H9 (cell line): ENCODE results near the gene RGS14. TPM values are rescaled to one million over a fixed set of nuclear protein-coding genes. Genes with fewer than 3 reads are reported as not detected.

Experiments
- DNase-seq: peaks from one replicate; pipeline ENCODE4 v3.0.0-alpha.2; 2017
- H2AFZ ChIP-seq: one replicate; pipeline ENCODE4 v1.6.1; 2013; ENCODE audit warnings: mild to moderate bottlenecking, low read length, control low read depth, moderate library complexity
- H2AK5ac ChIP-seq: 2 replicates; pipeline ENCODE4 v1.6.1; 2013; ENCODE audit warnings: low read length, control low read depth, mixed read lengths; ENCODE audit not compliant: insufficient read length
- H2BK120ac ChIP-seq: one replicate; pipeline ENCODE4 v1.6.1; 2013; ENCODE audit warnings: low read depth, mild to moderate bottlenecking, low read length, control low read depth, inconsistent platforms; ENCODE audit not compliant: poor library complexity, severe bottlenecking
- H2BK12ac ChIP-seq: 2 replicates; pipeline ENCODE4 v1.6.1; 2013; ENCODE audit warnings: low read length, control low read depth, mixed read lengths, low read depth; ENCODE audit not compliant: insufficient read length
- H2BK15ac ChIP-seq: 2 replicates; pipeline ENCODE4 v1.6.1; 2013; ENCODE audit warnings: low read depth, low read length, control low read depth
- H2BK20ac ChIP-seq: one replicate; pipeline ENCODE4 v1.6.1; 2013; ENCODE audit warnings: low read depth, mild to moderate bottlenecking, low read length, control low read depth, inconsistent platforms; ENCODE audit not compliant: poor library complexity, severe bottlenecking
- H2BK5ac ChIP-seq: 2 replicates; pipeline ENCODE4 v1.6.1; 2013; ENCODE audit warnings: low read length, control low read depth, mixed read lengths; ENCODE audit not compliant: insufficient read length
- H3K14ac ChIP-seq: 2 replicates; pipeline ENCODE4 v1.6.1; 2013; ENCODE audit warnings: low read length, control low read depth; ENCODE audit not compliant: insufficient read depth
- H3K18ac ChIP-seq: 2 replicates; pipeline ENCODE4 v1.6.1; 2013; ENCODE audit warnings: low read depth, mild to moderate bottlenecking, mixed read lengths, low read length, control low read depth; ENCODE audit not compliant: insufficient read length
- H3K23ac ChIP-seq: 2 replicates; pipeline ENCODE4 v1.6.1; 2013; ENCODE audit warnings: low read length, control low read depth, mixed read lengths, low read depth; ENCODE audit not compliant: insufficient read length
- H3K23me2 ChIP-seq: 2 replicates; pipeline ENCODE4 v1.6.1; 2013; ENCODE audit warnings: low read depth, mild to moderate bottlenecking, mixed read lengths, low read length, control low read depth; ENCODE audit not compliant: insufficient read length, poor library complexity, severe bottlenecking
- H3K27ac ChIP-seq: 2 replicates; pipeline ENCODE4 v1.5.1; 2013; ENCODE audit warnings: low read length, control low read depth, mixed read lengths, low read depth; ENCODE audit not compliant: insufficient read length
- H3K27me3 ChIP-seq: 2 replicates; pipeline ENCODE4 v1.6.1; 2013; ENCODE audit warnings: low read length, control low read depth, inconsistent platforms; ENCODE audit not compliant: insufficient read depth
- H3K4ac ChIP-seq: 2 replicates; pipeline ENCODE4 v1.6.1; 2013; ENCODE audit warnings: low read depth, mild to moderate bottlenecking, control low read depth, inconsistent platforms, low read length, moderate library complexity
- H3K4me1 ChIP-seq: 2 replicates; pipeline ENCODE4 v1.6.1; 2013; ENCODE audit warnings: low read length, control low read depth, inconsistent platforms; ENCODE audit not compliant: insufficient read depth
- H3K4me2 ChIP-seq: 2 replicates; pipeline ENCODE4 v1.6.1; 2013; ENCODE audit warnings: low read length, control low read depth, mixed read lengths; ENCODE audit not compliant: insufficient read length, insufficient read depth
- H3K56ac ChIP-seq: 2 replicates; pipeline ENCODE4 v1.6.1; 2013; ENCODE audit warnings: low read depth, mild to moderate bottlenecking, mixed read lengths, low read length, control low read depth; ENCODE audit not compliant: insufficient read length
- H3K79me1 ChIP-seq: 2 replicates; pipeline ENCODE4 v1.6.1; 2013; ENCODE audit warnings: low read depth, mild to moderate bottlenecking, moderate library complexity, low read length, control low read depth, inconsistent platforms; ENCODE audit not compliant: insufficient read depth, poor library complexity, severe bottlenecking
- H3K79me2 ChIP-seq: 2 replicates; pipeline ENCODE4 v1.6.1; 2013; ENCODE audit warnings: low read length, control low read depth, inconsistent platforms; ENCODE audit not compliant: insufficient read depth
- H3K9ac ChIP-seq: 2 replicates; pipeline ENCODE4 v1.6.1; 2013; ENCODE audit warnings: low read length, control low read depth, mixed read lengths; ENCODE audit not compliant: insufficient read length; ENCODE audit errors: extremely low read depth
- H3K9me3 ChIP-seq: one replicate; pipeline ENCODE4 v1.6.1; 2013; ENCODE audit warnings: low read depth, low read length, inconsistent platforms; ENCODE audit not compliant: control insufficient read depth
- H3T11ph ChIP-seq: one replicate; pipeline ENCODE4 v1.6.1; 2013; ENCODE audit warnings: mild to moderate bottlenecking, low read length, control low read depth, inconsistent platforms
- H4K20me1 ChIP-seq: one replicate; pipeline ENCODE4 v1.6.1; 2013; ENCODE audit not compliant: control insufficient read depth, insufficient read length, insufficient read depth
- H4K5ac ChIP-seq: 2 replicates; pipeline ENCODE4 v1.6.1; 2013; ENCODE audit warnings: low read depth, mild to moderate bottlenecking, mixed read lengths, low read length, control low read depth; ENCODE audit not compliant: insufficient read length
- H4K8ac ChIP-seq: replicated peaks from 2 replicates; pipeline ENCODE4 v1.6.1; 2013; ENCODE audit warnings: low read length, control low read depth, mixed read lengths, low read depth; ENCODE audit not compliant: insufficient read length
- H4K91ac ChIP-seq: 2 replicates; pipeline ENCODE4 v1.6.1; 2013; ENCODE audit warnings: low read depth, mild to moderate bottlenecking, moderate library complexity, mixed read lengths, low read length, control low read depth; ENCODE audit not compliant: insufficient read length
- H3K27ac Mint-ChIP-seq, 3 experiments: 2 replicates in 2 of 3; 3 replicates in 1 of 3; pipeline ENCODE4 v1.8.0; 2020 to 2021; ENCODE audit warnings: mixed read lengths in 3 of 3, mild to moderate bottlenecking in 1 of 3, moderate library complexity in 1 of 3
- H3K27me3 Mint-ChIP-seq: 2 replicates; pipeline ENCODE4 v1.8.0; 2021; ENCODE audit warnings: low read depth, mild to moderate bottlenecking, moderate library complexity, mixed read lengths
- H3K36me3 Mint-ChIP-seq, 3 experiments: 2 replicates in 2 of 3; 3 replicates in 1 of 3; pipeline ENCODE4 v1.8.0; 2020 to 2021; ENCODE audit warnings: low read depth in 3 of 3, mixed read lengths in 3 of 3; ENCODE audit not compliant: insufficient read depth in 1 of 3
- H3K4me1 Mint-ChIP-seq, 2 experiments: 2 replicates each; pipeline ENCODE4 v1.8.0; 2020; ENCODE audit warnings: mixed read lengths in 2 of 2
- H3K4me3 Mint-ChIP-seq, 2 experiments: 2 replicates in 1 of 2; 3 replicates in 1 of 2; pipeline ENCODE4 v1.8.0; 2020 to 2021; ENCODE audit warnings: mild to moderate bottlenecking in 2 of 2, mixed read lengths in 2 of 2, moderate library complexity in 1 of 2
- H3K9me3 Mint-ChIP-seq, 2 experiments: 2 replicates in 1 of 2; 3 replicates in 1 of 2; pipeline ENCODE4 v1.8.0; 2020; ENCODE audit warnings: mild to moderate bottlenecking in 2 of 2, mixed read lengths in 2 of 2, moderate library complexity in 1 of 2
- WGBS: extraction: QIAGEN DNeasy Blood & Tissue Kit; methylation state at CpG from one replicate; pipeline ENCODE4 v1.1.7; 2013; ENCODE audit warnings: missing lambda C conversion rate, low lambda C conversion rate, mixed read lengths; ENCODE audit not compliant: insufficient read length; ENCODE audit errors: extremely low coverage; 5-methylcytosine and 5-hydroxymethylcytosine counted together
- total RNA-seq: library from RNA; stranded (reverse); gene quantifications from 2 replicates; pipeline ENCODE4 v1.2.1, GENCODE V29; 2021
- TF ChIP-seq, protein P1 (sequence below): fragments of 200-600 bp; sonication (generic); conservative IDR thresholded peaks from 3 replicates; pipeline ENCODE4 v1.8.0; 2021; ENCODE audit warnings: antibody characterized with exemption, mild to moderate bottlenecking

The RGS14 gene
- total RNA-seq, 1 experiment from 2014 or later: 12.3 TPM

DNA sequence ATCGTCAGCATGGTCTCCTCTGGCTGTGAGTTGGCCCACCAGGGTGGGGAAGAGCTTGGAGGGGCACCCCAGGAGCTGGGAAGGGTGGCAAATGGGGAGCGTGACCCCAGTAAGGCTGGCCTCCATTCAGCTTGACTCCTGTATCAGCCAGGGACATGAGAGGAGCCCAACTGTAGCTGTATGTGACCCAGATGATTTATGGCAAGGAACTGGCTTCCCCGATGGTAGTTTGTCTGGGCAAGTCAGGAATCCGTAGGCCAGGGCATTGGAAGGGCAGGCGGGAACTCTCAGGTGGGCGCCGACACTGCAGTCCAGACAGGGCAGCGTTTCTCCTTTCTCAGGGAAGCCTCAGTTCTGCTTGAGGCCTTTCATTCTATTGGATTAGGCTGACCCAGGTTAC is 28.8 kb downstream of the RGS14 start:
- no peak overlapping the region for H4K5ac ChIP-seq
- no peak overlapping the region for H2BK5ac ChIP-seq
- H3K9ac ChIP-seq: no peak overlapping the region
- H3K4ac ChIP-seq: no peak overlapping the region
- no peak overlapping the region for H3K23ac ChIP-seq
- Mint-ChIP-seq H3K4me3 (no peak overlapping the region), H3K4me1 (peaks cover 24 to 27% of the 10 kb centered on the region in 2 experiments), H3K27ac (no peak overlapping the region), H3K36me3 (no peaks in the 10 kb centered on the region), H3K27me3 (peaks cover 76% of the 10 kb centered on the region), H3K9me3 (no peaks in the 10 kb centered on the region; a peak in 1 of 5 replicates)
- H4K8ac ChIP-seq: no peak overlapping the region
- no peak overlapping the region for H2BK15ac ChIP-seq
- H3K9me3 ChIP-seq: no peaks in the 10 kb centered on the region
- H3K27me3 ChIP-seq: no peaks in the 10 kb centered on the region; the same call in 1 of the 2 replicates
- no peak overlapping the region for H3K14ac ChIP-seq
- H2AFZ ChIP-seq: no peak overlapping the region
- no CpG with 5 or more reads among the region's 8 CpGs for WGBS
- H3K27ac ChIP-seq: no peak overlapping the region
- TF ChIP-seq, protein P1, sequence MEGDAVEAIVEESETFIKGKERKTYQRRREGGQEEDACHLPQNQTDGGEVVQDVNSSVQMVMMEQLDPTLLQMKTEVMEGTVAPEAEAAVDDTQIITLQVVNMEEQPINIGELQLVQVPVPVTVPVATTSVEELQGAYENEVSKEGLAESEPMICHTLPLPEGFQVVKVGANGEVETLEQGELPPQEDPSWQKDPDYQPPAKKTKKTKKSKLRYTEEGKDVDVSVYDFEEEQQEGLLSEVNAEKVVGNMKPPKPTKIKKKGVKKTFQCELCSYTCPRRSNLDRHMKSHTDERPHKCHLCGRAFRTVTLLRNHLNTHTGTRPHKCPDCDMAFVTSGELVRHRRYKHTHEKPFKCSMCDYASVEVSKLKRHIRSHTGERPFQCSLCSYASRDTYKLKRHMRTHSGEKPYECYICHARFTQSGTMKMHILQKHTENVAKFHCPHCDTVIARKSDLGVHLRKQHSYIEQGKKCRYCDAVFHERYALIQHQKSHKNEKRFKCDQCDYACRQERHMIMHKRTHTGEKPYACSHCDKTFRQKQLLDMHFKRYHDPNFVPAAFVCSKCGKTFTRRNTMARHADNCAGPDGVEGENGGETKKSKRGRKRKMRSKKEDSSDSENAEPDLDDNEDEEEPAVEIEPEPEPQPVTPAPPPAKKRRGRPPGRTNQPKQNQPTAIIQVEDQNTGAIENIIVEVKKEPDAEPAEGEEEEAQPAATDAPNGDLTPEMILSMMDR: no peak
- H2BK12ac ChIP-seq: no peak overlapping the region
- no peaks in the 10 kb centered on the region for H3K23me2 ChIP-seq
- H4K20me1 ChIP-seq: no peaks in the 10 kb centered on the region
- no peak overlapping the region for H4K91ac ChIP-seq
- H3K4me1 ChIP-seq: no peaks in the 10 kb centered on the region
- H2AK5ac ChIP-seq: no peak overlapping the region
- no peak overlapping the region for H3T11ph ChIP-seq
- H3K79me2 ChIP-seq: no peaks in the 10 kb centered on the region
- no peak overlapping the region for H2BK120ac ChIP-seq
- no peak overlapping the region for H3K4me2 ChIP-seq
- no peak overlapping the region for H3K56ac ChIP-seq
- no peak overlapping the region for H3K18ac ChIP-seq
- H2BK20ac ChIP-seq: no peak overlapping the region
- no peaks in the 10 kb centered on the region for H3K79me1 ChIP-seq
- no peak for DNase-seq
